Lung (tissue), 12 donors: Measurements from ENCODE around the gene CXCL3. TPM values are rescaled to one million over a fixed set of nuclear protein-coding genes. Genes with fewer than 3 reads are reported as not detected.

Experiments
- ATAC-seq: fragments of 200-7000 bp; cut with Tn5 transposase; one replicate; pipeline ENCODE4 v1.9.1; 2020; ENCODE audit warnings: moderate number of reproducible peaks; ENCODE audit not compliant: insufficient read depth, low FRiP score
- DNase-seq, 3 donors: peaks; one replicate each; pipeline ENCODE4 v3.0.0-alpha.2; 2013 to 2017
- H3K27ac ChIP-seq, 2 donors: one replicate each; pipeline ENCODE4 v1.5.1; 2013; ENCODE audit warnings: mild to moderate bottlenecking in 2 of 2, moderate library complexity in 2 of 2, control low read depth in 1 of 2, inconsistent platforms in 1 of 2, low read depth in 1 of 2, low read length in 1 of 2
- H3K27me3 ChIP-seq, 3 donors: one replicate each; pipeline ENCODE4 v1.5.1; 2013; ENCODE audit warnings: low read length in 2 of 3; ENCODE audit not compliant: control insufficient read depth in 3 of 3, insufficient read depth in 3 of 3
- H3K36me3 ChIP-seq, 4 donors: one replicate each; pipeline ENCODE4 v1.5.1; 2013; ENCODE audit warnings: low read length in 4 of 4, mild to moderate bottlenecking in 1 of 4, moderate library complexity in 1 of 4; ENCODE audit not compliant: control insufficient read depth in 4 of 4, insufficient read depth in 4 of 4
- H3K4me1 ChIP-seq, 5 donors: one replicate each; pipeline ENCODE4 v1.5.1; 2013; ENCODE audit warnings: low read length in 5 of 5, mild to moderate bottlenecking in 2 of 5, moderate library complexity in 1 of 5; ENCODE audit not compliant: control insufficient read depth in 5 of 5, insufficient read depth in 5 of 5
- H3K4me3 ChIP-seq: one replicate; pipeline ENCODE4 v1.5.1; 2013; ENCODE audit warnings: mild to moderate bottlenecking, control low read depth, moderate library complexity
- H3K9ac ChIP-seq, 2 donors: one replicate each; pipeline ENCODE4 v1.5.1; 2013; ENCODE audit warnings: low read length in 2 of 2, control low read depth in 1 of 2; ENCODE audit not compliant: insufficient read depth in 1 of 2
- H3K9me3 ChIP-seq, 4 donors: one replicate each; pipeline ENCODE4 v1.5.1; 2013; ENCODE audit warnings: low read length in 3 of 4, mild to moderate bottlenecking in 1 of 4, moderate library complexity in 1 of 4; ENCODE audit not compliant: control insufficient read depth in 4 of 4, insufficient read depth in 3 of 4
- CTCF ChIP-seq: IDR thresholded peaks from 2 replicates; pipeline ENCODE4 v1.5.1; 2012; ENCODE audit warnings: mild to moderate bottlenecking; ENCODE audit errors: control extremely low read depth, extremely low read depth
- WGBS, 2 donors: extraction: QIAGEN DNeasy Blood & Tissue Kit; methylation state at CpG; one replicate each; pipeline ENCODE4 v1.1.7; 2013; 5-methylcytosine and 5-hydroxymethylcytosine counted together
- polyA plus RNA-seq, 2 donors: library from polyadenylated mRNA; stranded (reverse); fragments of 200-250 nt; gene quantifications; one replicate each; pipeline ENCODE4 v1.2.1, GENCODE V29; 2013
- total RNA-seq, 2 donors: library from RNA; depleted of rRNA in 1 of 2; stranded (reverse); fragments of >200 nt in 1 of 2; gene quantifications; one replicate each; pipeline ENCODE4 v1.2.1, GENCODE V29; 2014 to 2021
- donor health status: control.
- donor health status: control.
- donor health status: Bipolar disorder and iron deficiency.
- donor health status: healthy.
- donor health status: DM: yes; HTN: yes; CAD: no.

Gene CXCL3
- total and polyA plus RNA-seq, 4 donors, result 9.4 to 77.7 (median 24.1) TPM

- ATAC-seq (no peak), DNase-seq (no peak)
- Histone ChIP-seq H3K27me3 (no peaks in the 10 kb centered on the region), H3K4me3 (no peak overlapping the region), H3K36me3 (no peaks in the 10 kb centered on the region), H3K27ac (no peak overlapping the region), H3K4me1 (peaks cover 0 to 1% (median 0%) of the 10 kb centered on the region in 5 donors), H3K9me3 (no peaks in the 10 kb centered on the region), H3K9ac (no peak overlapping the region)
- no peak for TF ChIP-seq CTCF
These were observed 20.4 kb downstream of the CXCL3 start for GRCh38 chr4:74018116-74018515.

GRCh38 chr4:74016068-74016467 is 22.4 kb downstream of the CXCL3 start:
- TF ChIP-seq CTCF, result no peak
- WGBS, 2 donors, result 14 to 33% methylated on average over 1 of the region's 1 CpG
- H3K9me3 ChIP-seq, result no peaks in the 10 kb centered on the region
- H3K27ac ChIP-seq, result no peak overlapping the region
- peaks cover 0 to 1% (median 0%) of the 10 kb centered on the region in 5 donors for H3K4me1 ChIP-seq
- H3K9ac ChIP-seq, result no peak overlapping the region
- no peak overlapping the region for H3K4me3 ChIP-seq
- H3K36me3 ChIP-seq, result no peaks in the 10 kb centered on the region
- DNase-seq, result no peak
- no peaks in the 10 kb centered on the region for H3K27me3 ChIP-seq
- ATAC-seq, result no peak

- TF ChIP-seq CTCF, result no peak
- Histone ChIP-seq H3K27ac (no peak overlapping the region), H3K27me3 (no peaks in the 10 kb centered on the region), H3K36me3 (no peaks in the 10 kb centered on the region), H3K4me3 (no peak overlapping the region), H3K9me3 (no peaks in the 10 kb centered on the region), H3K9ac (no peak overlapping the region), H3K4me1 (peaks cover 0 to 1% (median 0%) of the 10 kb centered on the region in 5 donors)
- DNase-seq (no peak), ATAC-seq (no peak)
- 90 to 92% methylated on average over 3 of the region's 3 CpGs for WGBS, 2 donors
These were observed 23.2 kb downstream of the CXCL3 start for GRCh38 chr4:74015126-74015780.

GRCh38 chr4:74014332-74014731 is 24.2 kb downstream of the CXCL3 start:
- WGBS, 2 donors, result 23 to 24% methylated on average over 1 of the region's 1 CpG
- Histone ChIP-seq H3K4me1 (peaks cover 0 to 1% (median 0%) of the 10 kb centered on the region in 5 donors), H3K9ac (no peak overlapping the region), H3K36me3 (no peaks in the 10 kb centered on the region), H3K27me3 (no peaks in the 10 kb centered on the region), H3K27ac (no peak overlapping the region), H3K9me3 (no peaks in the 10 kb centered on the region), H3K4me3 (no peak overlapping the region)
- ATAC-seq, result no peak
- no peak for TF ChIP-seq CTCF
- no peak for DNase-seq
